ENCODE measurements around the gene HEPH. TPM values are rescaled to one million over a fixed set of nuclear protein-coding genes. Genes with fewer than 3 reads are reported as not detected.

HEPH gene
- total RNA-seq, 2 donors from 2014 or later = 76.2 to 88.1 TPM

DNA sequence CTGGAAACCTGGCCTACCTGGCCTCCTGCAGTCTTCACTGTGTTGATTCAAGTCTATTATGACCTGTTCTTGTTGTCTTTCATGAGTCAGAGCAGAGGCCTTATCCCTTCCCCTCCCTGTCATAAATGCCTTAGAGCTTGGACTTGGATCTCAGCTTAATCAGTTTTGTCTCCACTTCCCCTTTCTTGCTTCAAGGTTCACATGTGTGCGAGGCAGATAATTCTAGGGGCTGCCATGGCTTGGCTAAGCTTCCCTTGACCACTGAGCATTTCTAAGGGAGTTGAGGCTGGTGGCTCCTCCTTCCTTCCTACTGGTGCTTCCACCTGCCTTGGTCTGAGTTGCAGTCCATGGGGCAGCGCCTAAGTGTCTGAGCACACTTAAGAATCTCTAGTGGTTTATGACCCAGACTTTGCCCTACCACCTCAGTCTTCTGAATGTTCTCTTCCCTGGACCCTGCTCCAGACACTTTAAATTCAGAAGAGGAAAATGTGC is 1.7 kb upstream of the HEPH start:
- no peak for DNase-seq
- no peak overlapping the region for H3K27ac Mint-ChIP-seq
- Histone ChIP-seq H3K4me3 (ENCODE audit: low read length) (no peak overlapping the region), H3K27me3 (ENCODE audit: control insufficient read depth, insufficient read depth, low read length, poor library complexity, severe bottlenecking) (no peaks in the 10 kb centered on the region), H3K36me3 (ENCODE audit: control insufficient read depth, insufficient read depth, low read length) (peaks cover 1% of the 10 kb centered on the region), H3K9me3 (ENCODE audit: control insufficient read depth, low read length) (no peaks in the 10 kb centered on the region), H3K4me1 (ENCODE audit: control insufficient read depth, insufficient read depth, low read length) (no peaks in the 10 kb centered on the region), H3K9ac (ENCODE audit: extremely low read depth, low read length, poor library complexity, severe bottlenecking) (no peak overlapping the region), H3K27ac (ENCODE audit: low read depth, low read length) (no peak overlapping the region)
- no peaks in the 10 kb centered on the region for H3K4me1 Mint-ChIP-seq
- peaks cover 2% of the 10 kb centered on the region for H3K36me3 Mint-ChIP-seq (ENCODE audit: low read depth)
- H3K4me3 Mint-ChIP-seq = no peak overlapping the region
- H3K27me3 Mint-ChIP-seq (ENCODE audit: insufficient read depth) = no peaks in the 10 kb centered on the region
- WGBS, 2 experiments (ENCODE audit: insufficient coverage in 1 of 2, insufficient read length in 1 of 2) = 95 to 100% methylated on average over 1 to 2 of the region's 2 CpGs
- peaks cover 31% of the 10 kb centered on the region for H3K9me3 Mint-ChIP-seq
- TF ChIP-seq, protein P1, sequence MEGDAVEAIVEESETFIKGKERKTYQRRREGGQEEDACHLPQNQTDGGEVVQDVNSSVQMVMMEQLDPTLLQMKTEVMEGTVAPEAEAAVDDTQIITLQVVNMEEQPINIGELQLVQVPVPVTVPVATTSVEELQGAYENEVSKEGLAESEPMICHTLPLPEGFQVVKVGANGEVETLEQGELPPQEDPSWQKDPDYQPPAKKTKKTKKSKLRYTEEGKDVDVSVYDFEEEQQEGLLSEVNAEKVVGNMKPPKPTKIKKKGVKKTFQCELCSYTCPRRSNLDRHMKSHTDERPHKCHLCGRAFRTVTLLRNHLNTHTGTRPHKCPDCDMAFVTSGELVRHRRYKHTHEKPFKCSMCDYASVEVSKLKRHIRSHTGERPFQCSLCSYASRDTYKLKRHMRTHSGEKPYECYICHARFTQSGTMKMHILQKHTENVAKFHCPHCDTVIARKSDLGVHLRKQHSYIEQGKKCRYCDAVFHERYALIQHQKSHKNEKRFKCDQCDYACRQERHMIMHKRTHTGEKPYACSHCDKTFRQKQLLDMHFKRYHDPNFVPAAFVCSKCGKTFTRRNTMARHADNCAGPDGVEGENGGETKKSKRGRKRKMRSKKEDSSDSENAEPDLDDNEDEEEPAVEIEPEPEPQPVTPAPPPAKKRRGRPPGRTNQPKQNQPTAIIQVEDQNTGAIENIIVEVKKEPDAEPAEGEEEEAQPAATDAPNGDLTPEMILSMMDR (conservative IDR thresholded peaks at IDR 0.05) = no peak

DNA sequence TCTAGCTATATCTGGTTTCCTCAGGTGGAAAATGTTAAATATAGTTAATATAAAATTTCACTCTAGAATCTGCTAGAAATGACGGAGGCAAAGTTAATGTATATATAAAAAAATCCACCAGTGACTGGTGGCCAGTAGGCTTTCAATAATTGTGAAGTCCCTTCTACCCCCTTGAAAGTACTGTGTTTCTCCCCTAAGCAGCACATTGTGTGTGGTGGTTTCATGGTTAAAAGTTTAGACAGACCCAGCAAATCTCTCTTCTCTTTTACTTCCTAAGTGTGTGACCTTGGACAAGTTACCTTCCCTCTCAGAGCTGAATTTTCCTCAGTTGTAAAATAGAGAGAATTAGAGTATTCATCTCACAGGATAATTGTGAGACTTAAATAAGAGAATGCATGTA is 600 bp upstream of the HEPH start:
- Mint-ChIP-seq H3K27me3 (ENCODE audit: insufficient read depth) (no peaks in the 10 kb centered on the region), H3K27ac (no peak overlapping the region), H3K36me3 (ENCODE audit: low read depth) (peaks cover 8% of the 10 kb centered on the region), H3K9me3 (peaks cover 29% of the 10 kb centered on the region), H3K4me3 (no peak overlapping the region), H3K4me1 (no peaks in the 10 kb centered on the region)
- no peak overlapping the region for H3K9ac ChIP-seq (ENCODE audit: extremely low read depth, low read length, poor library complexity, severe bottlenecking)
- H3K27ac ChIP-seq (ENCODE audit: low read depth, low read length) = no peak overlapping the region
- H3K4me1 ChIP-seq (ENCODE audit: control insufficient read depth, insufficient read depth, low read length) = no peaks in the 10 kb centered on the region
- no peak for DNase-seq
- H3K9me3 ChIP-seq (ENCODE audit: control insufficient read depth, low read length) = no peaks in the 10 kb centered on the region
- WGBS, 2 experiments (ENCODE audit: insufficient coverage in 1 of 2, insufficient read length in 1 of 2) = no CpG with 5 or more reads among the region's 1 CpG
- no peak overlapping the region for H3K4me3 ChIP-seq (ENCODE audit: low read length)
- no peaks in the 10 kb centered on the region for H3K27me3 ChIP-seq (ENCODE audit: control insufficient read depth, insufficient read depth, low read length, poor library complexity, severe bottlenecking)
- TF ChIP-seq, protein P1 (conservative IDR thresholded peaks at IDR 0.05) = no peak
- H3K36me3 ChIP-seq (ENCODE audit: control insufficient read depth, insufficient read depth, low read length) = peaks cover 12% of the 10 kb centered on the region

DNA sequence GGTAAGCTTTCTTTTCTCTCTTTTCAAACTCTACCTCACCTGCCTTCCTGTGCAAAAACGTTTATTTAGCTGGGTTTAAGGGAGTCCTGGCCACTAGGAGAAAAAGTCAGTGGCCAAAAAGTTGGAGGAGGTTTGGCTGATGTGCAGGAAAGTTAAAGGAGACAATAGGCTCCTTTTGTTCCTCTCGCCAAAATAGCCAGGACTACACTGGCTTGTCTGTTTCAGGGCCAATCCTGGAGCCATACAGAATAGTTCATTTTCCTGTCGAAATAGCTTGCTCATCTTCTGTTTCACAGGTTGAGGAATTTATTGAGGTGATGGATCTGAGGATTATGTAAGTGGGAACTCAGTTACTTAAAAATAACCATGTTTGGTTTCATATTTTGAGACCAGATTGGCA is 423 bp downstream of the HEPH start:
- peaks cover 29% of the 10 kb centered on the region for H3K9me3 Mint-ChIP-seq
- TF ChIP-seq, protein P1 (conservative IDR thresholded peaks at IDR 0.05) = no peak
- H3K9ac ChIP-seq (ENCODE audit: extremely low read depth, low read length, poor library complexity, severe bottlenecking) = peak overlapping the region; percentile 75
- peak overlapping the region; percentile 48 for H3K27ac ChIP-seq (ENCODE audit: low read depth, low read length)
- peak overlapping the region; percentile 89 for H3K4me3 Mint-ChIP-seq
- no peak for DNase-seq
- no peaks in the 10 kb centered on the region for H3K9me3 ChIP-seq (ENCODE audit: control insufficient read depth, low read length)
- H3K4me3 ChIP-seq (ENCODE audit: low read length) = peak overlapping the region; percentile 96
- H3K27me3 Mint-ChIP-seq (ENCODE audit: insufficient read depth) = no peaks in the 10 kb centered on the region
- WGBS, 2 experiments (ENCODE audit: insufficient coverage in 1 of 2, insufficient read length in 1 of 2) = 4% methylated on average over 3 of the region's 3 CpGs; no CpG with 5 or more reads in 1 of the 2 experiments
- peaks cover 8% of the 10 kb centered on the region for H3K36me3 Mint-ChIP-seq (ENCODE audit: low read depth)
- no peaks in the 10 kb centered on the region for H3K4me1 Mint-ChIP-seq
- no peaks in the 10 kb centered on the region for H3K27me3 ChIP-seq (ENCODE audit: control insufficient read depth, insufficient read depth, low read length, poor library complexity, severe bottlenecking)
- no peaks in the 10 kb centered on the region for H3K4me1 ChIP-seq (ENCODE audit: control insufficient read depth, insufficient read depth, low read length)
- peak overlapping the region; percentile 91 for H3K27ac Mint-ChIP-seq
- peaks cover 13% of the 10 kb centered on the region for H3K36me3 ChIP-seq (ENCODE audit: control insufficient read depth, insufficient read depth, low read length)

Data from endodermal cell (in vitro differentiated cells).